Psoas muscle (tissue), 8 donors: ENCODE data around the gene TUBA3D. TPM values are rescaled to one million over a fixed set of nuclear protein-coding genes. Genes with fewer than 3 reads are reported as not detected.
"Not testable (repeated sequence)": the region's sequence is repeated elsewhere in the genome, so short reads cannot be mapped to it uniquely, and the experiment has no call there.

Experiments
- ATAC-seq, 4 donors: fragments of 200-7000 bp; cut with Tn5 transposase; one replicate each; pipeline ENCODE4 v1.9.1; 2020; ENCODE audit warnings: moderate library complexity in 3 of 4, mild to moderate bottlenecking in 2 of 4
- DNase-seq, 2 donors: peaks; one replicate each; pipeline ENCODE4 v3.0.0-alpha.2; 2020
- H3K27ac ChIP-seq: fragments of 200-600 bp; one replicate; pipeline ENCODE4 v1.8.0; 2022
- H3K27me3 ChIP-seq, 3 donors: fragments of 200-600 bp in 1 of 3; one replicate each; pipeline versions ENCODE4 v1.6.1 to v1.8.0; 2013 to 2022; ENCODE audit warnings: low read length in 2 of 3, mild to moderate bottlenecking in 2 of 3, moderate library complexity in 1 of 3; ENCODE audit not compliant: insufficient read depth in 3 of 3
- H3K36me3 ChIP-seq, 2 donors: fragments of 200-600 bp in 1 of 2; one replicate each; pipeline versions ENCODE4 v1.6.1 to v1.8.0; 2013 to 2022; ENCODE audit warnings: low read depth in 1 of 2, mild to moderate bottlenecking in 1 of 2, moderate library complexity in 1 of 2; ENCODE audit not compliant: insufficient read depth in 1 of 2
- H3K4me1 ChIP-seq: fragments of 200-600 bp; one replicate; pipeline ENCODE4 v1.8.0; 2022
- H3K4me3 ChIP-seq: fragments of 200-600 bp; one replicate; pipeline ENCODE4 v1.8.0; 2022; ENCODE audit warnings: mild to moderate bottlenecking
- H3K9me3 ChIP-seq: fragments of 200-600 bp; one replicate; pipeline ENCODE4 v1.8.0; 2022
- WGBS, 3 donors: extraction: QIAGEN DNeasy Blood & Tissue Kit; methylation state at CpG; one replicate each; pipeline versions ENCODE4 v1.1.6 to v1.1.7; 2013; 5-methylcytosine and 5-hydroxymethylcytosine counted together
- intact Hi-C, 2 donors: fragments of 100-400 bp; cut with DNase I; formaldehyde crosslinking; loops; one replicate each; pipeline versions ENCODE4 v1.11.0 to v1.14.2; 2022
- polyA plus RNA-seq, 3 donors: library from polyadenylated mRNA; stranded (reverse); fragments of 200-250 nt; gene quantifications; one replicate each; pipeline ENCODE4 v1.2.3, GENCODE V29; 2013
- total RNA-seq, 4 donors: library from RNA; stranded (reverse); fragmentation: NEBNext Ultra II Directional in 2 of 4; extraction: Animal tissue kit (Norgen Biotek cat#: 25700) in 2 of 4; gene quantifications; one replicate each; pipeline versions ENCODE4 v1.2.1 to v1.2.4, GENCODE V29; 2021 to 2023
- donor health status: healthy with polysubstance abuse.
- donor health status: DM: no; HTN: no; CAD: no; lungs with moderate emphysema.
- donor health status: Bipolar disorder and iron deficiency.
- donor health status: healthy.
- donor health status: DM: yes; HTN: yes; CAD: no.
- donor health status: DM: no; HTN: no; CAD: no.
- donor health status: DM: no; HTN: no; CAD: no.
- donor health status: DM: yes; HTN: yes; CAD: no.

TUBA3D gene
- total and polyA plus RNA-seq, 7 donors: 0.13 to 0.75 (median 0.23) TPM; not detected in 4

- H3K4me1 ChIP-seq, H3K36me3 ChIP-seq, DNase-seq, H3K27me3 ChIP-seq, H3K4me3 ChIP-seq, ATAC-seq, H3K9me3 ChIP-seq, H3K27ac ChIP-seq, intact Hi-C loops: not testable (repeated sequence)
- 87 to 92% (median 92%) methylated on average over 14 to 15 of the region's 18 CpGs for WGBS, 3 donors
Observed at GRCh38 chr2:131478074-131478849, 2.3 kb downstream of the TUBA3D start.

DNA sequence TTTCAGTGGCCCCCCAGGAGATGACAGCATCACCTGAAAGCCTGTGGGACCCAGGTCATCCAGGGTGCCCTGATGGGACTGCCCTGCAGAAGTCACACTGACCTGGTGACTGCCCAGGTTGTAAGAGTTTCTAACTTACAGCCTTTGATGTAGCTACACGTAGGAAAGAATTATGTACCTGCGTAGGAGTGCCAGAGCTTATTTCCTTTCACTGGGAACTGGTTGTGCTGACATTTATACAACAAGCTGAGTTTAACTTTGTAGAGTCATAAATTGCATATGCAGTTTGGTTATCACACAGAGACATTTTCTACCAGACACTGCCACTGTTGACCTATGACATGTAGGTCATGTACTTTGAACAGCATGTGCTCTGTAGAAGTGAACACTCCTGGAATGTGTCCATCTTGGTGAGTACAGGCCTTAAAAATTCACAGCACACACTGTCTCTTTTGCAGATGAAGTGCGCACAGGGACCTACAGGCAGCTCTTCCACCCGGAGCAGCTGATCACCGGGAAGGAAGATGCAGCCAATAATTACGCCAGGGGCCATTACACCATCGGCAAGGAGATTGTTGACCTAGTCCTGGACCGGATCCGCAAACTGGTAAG is 3.0 kb downstream of the TUBA3D start:
- intact Hi-C loops, H3K9me3 ChIP-seq, H3K27ac ChIP-seq, DNase-seq, H3K4me1 ChIP-seq, H3K27me3 ChIP-seq, ATAC-seq, H3K4me3 ChIP-seq, H3K36me3 ChIP-seq: not testable (repeated sequence)
- 81 to 94% (median 94%) methylated on average over 9 of the region's 9 CpGs for WGBS, 3 donors

DNA sequence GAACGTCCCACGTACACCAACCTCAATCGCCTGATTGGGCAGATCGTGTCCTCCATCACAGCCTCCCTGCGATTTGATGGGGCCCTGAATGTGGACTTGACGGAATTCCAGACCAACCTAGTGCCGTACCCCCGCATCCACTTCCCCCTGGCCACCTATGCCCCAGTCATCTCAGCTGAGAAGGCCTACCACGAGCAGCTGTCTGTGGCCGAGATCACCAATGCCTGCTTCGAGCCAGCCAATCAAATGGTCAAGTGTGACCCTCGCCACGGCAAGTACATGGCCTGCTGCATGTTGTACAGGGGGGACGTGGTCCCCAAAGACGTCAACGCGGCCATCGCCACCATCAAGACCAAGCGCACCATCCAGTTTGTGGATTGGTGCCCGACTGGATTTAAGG is 4.4 kb downstream of the TUBA3D start:
- H3K27ac ChIP-seq, H3K27me3 ChIP-seq, H3K4me1 ChIP-seq, ATAC-seq, DNase-seq, H3K4me3 ChIP-seq, intact Hi-C loops, H3K36me3 ChIP-seq, H3K9me3 ChIP-seq: not testable (repeated sequence)
- WGBS, 3 donors: 97 to 99% (median 99%) methylated on average over 12 to 19 of the region's 20 CpGs

DNA sequence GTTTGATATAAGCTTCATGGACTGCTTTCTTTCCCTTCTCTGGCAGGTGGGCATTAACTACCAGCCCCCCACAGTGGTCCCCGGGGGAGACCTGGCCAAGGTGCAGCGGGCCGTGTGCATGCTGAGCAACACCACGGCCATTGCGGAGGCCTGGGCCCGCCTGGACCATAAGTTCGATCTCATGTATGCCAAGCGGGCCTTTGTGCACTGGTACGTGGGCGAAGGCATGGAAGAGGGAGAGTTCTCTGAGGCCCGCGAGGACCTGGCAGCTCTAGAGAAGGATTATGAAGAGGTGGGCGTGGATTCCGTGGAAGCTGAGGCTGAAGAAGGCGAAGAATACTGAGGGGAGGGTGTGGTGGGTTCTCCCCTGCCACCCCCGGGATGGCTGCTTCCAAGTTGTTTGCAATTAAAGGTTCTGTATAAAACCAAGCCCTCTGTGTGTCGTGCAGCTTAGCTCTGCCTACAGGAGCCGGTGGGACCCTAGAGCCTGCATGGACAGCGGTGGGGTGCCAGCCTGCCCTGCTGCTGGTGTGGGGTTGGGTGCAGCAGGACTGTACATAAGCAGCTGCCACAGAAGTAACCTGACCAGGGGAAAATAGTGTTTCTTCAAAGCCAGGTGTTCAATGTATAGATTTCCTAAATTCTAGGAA is 6.7 kb downstream of the TUBA3D start:
- H3K27ac ChIP-seq, H3K4me3 ChIP-seq, ATAC-seq, H3K9me3 ChIP-seq, DNase-seq, H3K4me1 ChIP-seq, H3K36me3 ChIP-seq, intact Hi-C loops, H3K27me3 ChIP-seq: not testable (repeated sequence)
- WGBS, 3 donors: 90 to 97% (median 95%) methylated on average over 16 to 19 of the region's 19 CpGs

DNA sequence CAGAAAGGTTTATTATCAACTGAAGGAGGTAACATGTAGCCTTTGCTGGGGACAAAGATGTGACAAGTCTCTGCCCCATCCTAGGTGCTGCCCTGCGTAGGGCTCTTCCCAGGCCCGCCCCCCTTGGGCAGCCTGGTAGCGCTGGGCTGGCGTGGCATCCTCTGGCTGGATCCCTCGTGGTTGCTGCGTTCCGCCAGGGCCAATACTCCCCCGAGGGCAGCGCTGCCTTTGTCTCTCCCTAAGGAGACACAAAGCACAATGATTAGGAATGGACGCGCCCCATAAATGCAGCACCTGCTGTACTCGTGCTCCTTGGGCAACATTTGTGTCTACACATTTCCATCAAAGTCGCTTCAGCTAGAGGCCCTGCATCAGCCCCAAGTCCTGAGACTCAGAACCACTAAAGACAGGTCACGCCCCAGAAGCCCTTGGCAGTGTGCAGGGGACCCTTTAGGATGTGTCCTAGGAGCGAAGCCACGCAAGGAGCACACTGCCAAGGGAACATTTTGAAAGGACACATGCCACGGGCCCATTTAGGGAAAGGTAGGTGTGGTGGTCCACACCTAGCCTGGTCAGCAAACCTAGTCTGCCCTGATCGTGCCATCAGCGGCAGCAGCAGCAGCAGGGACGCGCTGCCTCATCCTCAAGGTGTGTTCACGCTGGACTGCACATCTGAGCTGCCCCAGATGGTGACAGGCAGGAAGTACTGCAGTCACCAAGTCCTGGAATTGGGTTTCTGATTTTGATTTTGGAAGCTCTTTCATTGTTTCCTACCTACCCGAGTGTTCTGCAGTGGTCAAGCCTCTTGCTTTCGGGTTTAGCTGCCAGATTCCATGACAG is 8.3 kb downstream of the TUBA3D start:
- intact Hi-C loops, H3K27ac ChIP-seq, ATAC-seq, H3K4me1 ChIP-seq, H3K36me3 ChIP-seq, H3K9me3 ChIP-seq, DNase-seq, H3K27me3 ChIP-seq, H3K4me3 ChIP-seq: not testable (repeated sequence)
- 82 to 92% (median 87%) methylated on average over 19 to 23 of the region's 24 CpGs for WGBS, 3 donors

DNA sequence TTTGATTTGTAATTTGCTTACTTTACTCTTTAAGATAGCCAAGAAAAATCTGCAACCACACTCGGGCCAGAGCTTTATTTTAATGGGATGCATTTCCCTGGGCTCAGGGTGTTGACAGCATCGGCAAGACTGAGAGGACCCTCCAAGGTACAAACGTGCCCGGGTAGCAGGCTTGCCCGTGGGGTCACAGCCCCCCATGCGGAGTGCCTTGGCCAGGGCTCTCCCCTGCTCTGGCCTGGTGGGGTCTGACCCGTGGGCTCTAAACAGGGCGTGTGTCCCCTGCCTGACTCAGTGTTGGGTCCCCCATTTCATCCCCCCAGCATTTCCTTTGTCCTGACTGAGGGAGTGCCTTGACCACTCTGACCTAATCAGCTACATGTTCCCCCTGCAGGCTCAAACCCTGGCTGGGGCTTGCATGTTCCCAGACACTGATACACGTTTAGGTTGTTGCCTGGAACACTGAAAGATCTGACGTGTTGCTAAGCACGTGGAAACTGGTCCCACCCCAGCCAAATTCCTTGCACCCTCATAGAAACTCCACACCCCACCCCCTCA is 9.1 kb downstream of the TUBA3D start:
- intact Hi-C loops, H3K9me3 ChIP-seq, ATAC-seq, H3K4me3 ChIP-seq, H3K4me1 ChIP-seq, H3K27ac ChIP-seq, DNase-seq, H3K36me3 ChIP-seq, H3K27me3 ChIP-seq: not testable (repeated sequence)
- 80 to 89% (median 81%) methylated on average over 11 of the region's 11 CpGs for WGBS, 3 donors

GRCh38 chr2:131486201-131486902 is 10.4 kb downstream of the TUBA3D start:
- intact Hi-C loops, H3K4me1 ChIP-seq: not testable (repeated sequence)

More at GRCh38 chr2:131486201-131486902, 10.4 kb downstream of the TUBA3D start:
- not testable (repeated sequence) for H3K36me3 ChIP-seq, DNase-seq, H3K9me3 ChIP-seq, ATAC-seq, H3K27ac ChIP-seq, H3K4me3 ChIP-seq, H3K27me3 ChIP-seq
- 89 to 94% (median 89%) methylated on average over 14 of the region's 14 CpGs for WGBS, 3 donors
